Measurements from ENCODE around the gene VAMP3. TPM values are rescaled to one million over a fixed set of nuclear protein-coding genes. Genes with fewer than 3 reads are reported as not detected.

The VAMP3 gene
- total and polyA plus RNA-seq, 2 donors (not counting 1 experiment from before 2014, with no cell fraction given): 22.4 to 49.6 TPM

- POLR2A ChIA-PET: interaction anchor here (1.7 kb wide), 1 partner anchor 13 kb away, joined by 5 read pairs; the partner anchor contains the start of gene VAMP3
- H3K27me3 Mint-ChIP-seq: no peaks in the 10 kb centered on the region
- intact Hi-C loops (cut with micrococcal nuclease): loop anchor here (10.0 kb wide), 1 partner anchor 1790 kb away; the partner anchor contains the start of gene NPHP4
- Histone ChIP-seq H3K4me2 (replicated peaks; ENCODE audit: low read depth, low read length, poor library complexity, severe bottlenecking) (peak overlapping the region; percentile 90), H3K27me3 (replicated peaks in 1 of 4; ENCODE audit: control extremely low read depth in 1 of 4, control insufficient read depth in 3 of 4, insufficient read depth in 4 of 4, low read length in 3 of 4) (no peaks in the 10 kb centered on the region), H3K9me3 (ENCODE audit: control extremely low read depth in 1 of 3, control insufficient read depth in 2 of 3, insufficient read depth in 1 of 3, low read length in 2 of 3) (peaks cover 0 to 7% (median 1%) of the 10 kb centered on the region in 3 donors), H3K4me1 (ENCODE audit: control insufficient read depth in 2 of 2, insufficient read depth in 2 of 2, low read length in 2 of 2) (peaks cover 8 to 22% of the 10 kb centered on the region in 2 donors), H2AFZ (ENCODE audit: insufficient read depth, low read depth, low read length, poor library complexity, severe bottlenecking) (peak overlapping the region; percentile 81), H3K9ac (ENCODE audit: low read length) (peak overlapping the region; percentile 34), H3K27ac (ENCODE audit: low read length in 2 of 2) (peak overlapping the region in 1 of 2 donors; percentile 65), H3K79me2 (ENCODE audit: control insufficient read depth, insufficient read depth, low read length) (no peaks in the 10 kb centered on the region), H3K36me3 (replicated peaks in 1 of 2; ENCODE audit: control extremely low read depth in 1 of 2, control insufficient read depth in 1 of 2, extremely low read depth in 1 of 2, insufficient read depth in 2 of 2, low read length in 1 of 2) (peaks cover 5 to 15% of the 10 kb centered on the region in 2 experiments), H3K4me3 (ENCODE audit: control extremely low read depth in 1 of 5, extremely low read depth in 1 of 5, insufficient read depth in 1 of 5, low read depth in 2 of 5, low read length in 4 of 5) (peak overlapping the region in 2 of 5 experiments; percentile 37 to 45), H4K20me1 (ENCODE audit: control insufficient read depth, insufficient read depth, low read length, poor library complexity, severe bottlenecking) (no peaks in the 10 kb centered on the region)
- TF ChIP-seq EZH2 (IDR thresholded peaks at IDR 0.05; ENCODE audit: borderline replicate concordance, insufficient read depth, low read depth, low read length, poor library complexity, severe bottlenecking): no peak
- peaks cover 21% of the 10 kb centered on the region for H3K4me1 Mint-ChIP-seq
- WGBS (ENCODE audit: insufficient coverage): 63% methylated on average over 35 of the region's 52 CpGs
- peak overlapping the region; percentile 64 for H3K4me3 Mint-ChIP-seq
- no peak for ATAC-seq (ENCODE audit: low read depth)
- no peak for DNase-seq
- CTCF ChIA-PET: interaction anchor here (2.6 kb wide), 1 partner anchor 33 kb away, joined by 9 read pairs; no protein-coding TSS in a partner anchor
- H3K9me3 Mint-ChIP-seq (ENCODE audit: insufficient read depth): no peaks in the 10 kb centered on the region
- peak overlapping the region; percentile 68 for H3K27ac Mint-ChIP-seq
Observed at GRCh38 chr1:7784492-7785071, 13.5 kb downstream of the VAMP3 start.

- peaks cover 3 to 11% of the 10 kb centered on the region in 2 experiments for H3K36me3 ChIP-seq (replicated peaks in 1 of 2; ENCODE audit: control extremely low read depth in 1 of 2, control insufficient read depth in 1 of 2, extremely low read depth in 1 of 2, insufficient read depth in 2 of 2, low read length in 1 of 2)
- no peaks in the 10 kb centered on the region for H3K79me2 ChIP-seq (ENCODE audit: control insufficient read depth, insufficient read depth, low read length)
- H3K9me3 Mint-ChIP-seq (ENCODE audit: insufficient read depth): peaks cover 4% of the 10 kb centered on the region
- no peak overlapping the region for H3K4me2 ChIP-seq (replicated peaks; ENCODE audit: low read depth, low read length, poor library complexity, severe bottlenecking)
- no peak for ATAC-seq (ENCODE audit: low read depth)
- 97% methylated on average over 7 of the region's 7 CpGs for WGBS (ENCODE audit: insufficient coverage)
- no peak overlapping the region for H3K27ac ChIP-seq (ENCODE audit: low read length in 2 of 2)
- no peaks in the 10 kb centered on the region for H4K20me1 ChIP-seq (ENCODE audit: control insufficient read depth, insufficient read depth, low read length, poor library complexity, severe bottlenecking)
- intact Hi-C loops (cut with micrococcal nuclease): loop anchor here (10.0 kb wide), 1 partner anchor 1790 kb away; the partner anchor contains the start of gene NPHP4
- H2AFZ ChIP-seq (ENCODE audit: insufficient read depth, low read depth, low read length, poor library complexity, severe bottlenecking): peak overlapping the region; percentile 81
- ChIA-PET CTCF (interaction anchor here (2.6 kb wide), 1 partner anchor 33 kb away, joined by 9 read pairs; no protein-coding TSS in a partner anchor), POLR2A (no interaction called here)
- no peaks in the 10 kb centered on the region for H3K27me3 ChIP-seq (replicated peaks in 1 of 4; ENCODE audit: control extremely low read depth in 1 of 4, control insufficient read depth in 3 of 4, insufficient read depth in 4 of 4, low read length in 3 of 4)
- peaks cover 21% of the 10 kb centered on the region for H3K4me1 Mint-ChIP-seq
- TF ChIP-seq CTCF (IDR thresholded peaks at IDR 0.05) (no peak), EZH2 (IDR thresholded peaks at IDR 0.05; ENCODE audit: borderline replicate concordance, insufficient read depth, low read depth, low read length, poor library complexity, severe bottlenecking) (no peak)
- H3K4me1 ChIP-seq (ENCODE audit: control insufficient read depth in 2 of 2, insufficient read depth in 2 of 2, low read length in 2 of 2): peaks cover 8 to 22% of the 10 kb centered on the region in 2 donors
- DNase-seq: no peak
- H3K27ac Mint-ChIP-seq: peak overlapping the region; percentile 68
- H3K4me3 Mint-ChIP-seq: peak overlapping the region; percentile 64
- no peak overlapping the region for H3K9ac ChIP-seq (ENCODE audit: low read length)
- no peaks in the 10 kb centered on the region for H3K27me3 Mint-ChIP-seq
- H3K4me3 ChIP-seq (ENCODE audit: control extremely low read depth in 1 of 5, extremely low read depth in 1 of 5, insufficient read depth in 1 of 5, low read depth in 2 of 5, low read length in 4 of 5): no peak overlapping the region
- H3K9me3 ChIP-seq (ENCODE audit: control extremely low read depth in 1 of 3, control insufficient read depth in 2 of 3, insufficient read depth in 1 of 3, low read length in 2 of 3): peaks cover 1 to 7% (median 5%) of the 10 kb centered on the region in 3 donors
Observed at GRCh38 chr1:7785108-7785507, 14.0 kb downstream of the VAMP3 start.
